A549 (cell line): ENCODE data around the gene CELF1. TPM values are rescaled to one million over a fixed set of nuclear protein-coding genes. Genes with fewer than 3 reads are reported as not detected.

Experiments used
- ATAC-seq, 2 experiments: fragments of 200-7000 bp in 1 of 2; fragments of >200 bp in 1 of 2; cut with Nextera tagmentation in 1 of 2; cut with Tn5 transposase in 1 of 2; 3 replicates each; pipeline versions ENCODE4 v1.8.0 to v1.9.1; 2018 to 2020; ENCODE audit warnings: mild to moderate bottlenecking in 1 of 2, moderate library complexity in 1 of 2
- CTCF ChIA-PET: fragments of 300-600 bp; sonication (Branson Sonifier 250); formaldehyde crosslinking; extraction: SDS; loops from one replicate; lab custom pipeline; 2021; ENCODE audit warnings: antibody characterized with exemption, inconsistent platforms; lab: Yijun Ruan, JAX
- POLR2A ChIA-PET: fragments of 350-600 bp; formaldehyde crosslinking; extraction: SDS; loops from one replicate; lab custom pipeline; 2021; ENCODE audit warnings: antibody characterized with exemption, inconsistent platforms; lab: Yijun Ruan, JAX
- DNase-seq, 2 experiments: peaks; one replicate each; pipeline versions ENCODE4 v3.0.0 to v3.0.0-alpha.2; 2011 to 2016; ENCODE audit warnings: low read depth in 1 of 2, low spot score in 1 of 2
- FAIRE-seq: peaks from 2 replicates; lab custom pipeline; 2011; peaks lifted over from hg19 to GRCh38; lab: Jason Lieb, UNC
- H3K27ac ChIP-seq, 2 experiments: fragments of >200 bp; sonication (Bioruptor Twin); formaldehyde crosslinking; 3 replicates each; pipeline ENCODE4 v1.5.1; 2016 to 2017
- H3K4me1 ChIP-seq: fragments of >200 bp; sonication (Bioruptor Twin); formaldehyde crosslinking; 3 replicates; pipeline ENCODE4 v1.6.1; 2016
- H3K4me2 ChIP-seq: fragments of >200 bp; sonication (Bioruptor Twin); formaldehyde crosslinking; 3 replicates; pipeline ENCODE4 v1.6.1; 2016
- H3K4me3 ChIP-seq: fragments of >200 bp; sonication (Bioruptor Twin); formaldehyde crosslinking; 3 replicates; pipeline ENCODE4 v1.5.1; 2016
- H3K9me3 ChIP-seq: fragments of >200 bp; sonication (Bioruptor Twin); formaldehyde crosslinking; 3 replicates; pipeline ENCODE4 v1.6.1; 2016
- CBX2 ChIP-seq: fragments of 200-600 bp; sonication (generic); IDR thresholded peaks from 2 replicates; pipeline ENCODE4 v1.6.1; 2016; ENCODE audit warnings: low read depth, mild to moderate bottlenecking, borderline replicate concordance
- CBX8 ChIP-seq: fragments of 200-600 bp; sonication (generic); IDR thresholded peaks from 2 replicates; pipeline ENCODE4 v1.6.1; 2016
- EHMT2 ChIP-seq: fragments of 200-600 bp; sonication (generic); IDR thresholded peaks from 2 replicates; pipeline ENCODE4 v1.6.1; 2016; ENCODE audit warnings: antibody characterized with exemption, low read depth, mild to moderate bottlenecking, moderate library complexity
- EP300 ChIP-seq, 2 experiments: fragments of >200 bp; sonication (Bioruptor Twin); formaldehyde crosslinking; IDR thresholded peaks; 2 replicates in 1 of 2; 3 replicates in 1 of 2; pipeline ENCODE4 v1.6.1; 2016 to 2017
- ESRRA ChIP-seq: fragments of 150-350 bp; IDR thresholded peaks from 2 replicates; pipeline ENCODE4 v1.6.1; 2014; ENCODE audit warnings: mild to moderate bottlenecking, low read length, borderline replicate concordance
- FOSL2 ChIP-seq, 2 experiments: fragments of 450-650 bp in 1 of 2; fragments of >200 bp in 1 of 2; sonication (Bioruptor Twin) in 1 of 2; formaldehyde crosslinking; IDR thresholded peaks; 2 replicates each; pipeline versions ENCODE4 v1.5.0 to v1.6.1; 2016 to 2020; ENCODE audit warnings: mild to moderate bottlenecking in 1 of 2, moderate library complexity in 1 of 2
- FOXS1 ChIP-seq: fragments of 250-450 bp; sonication (Bioruptor Pico); IDR thresholded peaks from 2 replicates; pipeline ENCODE4 v1.5.0; 2020; ENCODE audit warnings: mild to moderate bottlenecking, moderate library complexity
- HEYL ChIP-seq: fragments of 250-450 bp; sonication (Bioruptor Pico); IDR thresholded peaks from 2 replicates; pipeline ENCODE4 v1.8.0; 2021; ENCODE audit warnings: mild to moderate bottlenecking, moderate library complexity
- HOXB5 ChIP-seq: fragments of 250-450 bp; sonication (Bioruptor Pico); IDR thresholded peaks from 2 replicates; pipeline ENCODE4 v1.5.0; 2020; ENCODE audit warnings: mild to moderate bottlenecking, moderate library complexity
- JUN ChIP-seq, 2 experiments: fragments of >200 bp; sonication (Bioruptor Twin); formaldehyde crosslinking; IDR thresholded peaks; 2 replicates in 1 of 2; 3 replicates in 1 of 2; pipeline ENCODE4 v1.6.1; 2016 to 2017
- JUNB ChIP-seq: fragments of >200 bp; sonication (Bioruptor Twin); formaldehyde crosslinking; IDR thresholded peaks from 2 replicates; pipeline ENCODE4 v1.6.1; 2016
- NR3C1 ChIP-seq: fragments of >200 bp; sonication (Bioruptor Twin); formaldehyde crosslinking; IDR thresholded peaks from 3 replicates; pipeline ENCODE4 v1.6.1; 2017
- PHF8 ChIP-seq: fragments of 200-600 bp; sonication (generic); IDR thresholded peaks from 2 replicates; pipeline ENCODE4 v1.6.1; 2016; ENCODE audit warnings: low read depth, mild to moderate bottlenecking, antibody characterized with exemption, moderate library complexity, borderline replicate concordance
- POLR2AphosphoS2 ChIP-seq: conservative IDR thresholded peaks from 2 replicates; pipeline ENCODE4 v1.6.1; 2012; ENCODE audit warnings: low read length, improper control_type of control experiment, inconsistent platforms
- RCOR1 ChIP-seq: fragments of 150-350 bp; IDR thresholded peaks from 2 replicates; pipeline ENCODE4 v1.6.1; 2014; ENCODE audit warnings: antibody characterized with exemption, low read length, low read depth
- RNF2 ChIP-seq: fragments of 200-600 bp; sonication (generic); IDR thresholded peaks from 2 replicates; pipeline ENCODE4 v1.6.1; 2016; ENCODE audit warnings: low read depth, mild to moderate bottlenecking, antibody characterized with exemption, moderate library complexity, borderline replicate concordance
- TFCP2L1 ChIP-seq: fragments of 250-450 bp; sonication (Bioruptor Pico); IDR thresholded peaks from 2 replicates; pipeline ENCODE4 v1.5.0; 2021; ENCODE audit warnings: mild to moderate bottlenecking
- WGBS: methylation state at CpG from one replicate; pipeline ENCODE4 v1.1.6; 2017; ENCODE audit errors: missing lambda C conversion rate; 5-methylcytosine and 5-hydroxymethylcytosine counted together
- polyA plus RNA-seq, 4 experiments: library from polyadenylated mRNA; depleted of rRNA in 3 of 4; stranded (reverse); fragments of >200 nt; fragmentation: RNase III in 1 of 4; extraction: RNeasy Plus Mini Kit Qiagen cat#74134 plus additional on column Dnase treatment in 1 of 4; gene quantifications; 2 replicates in 3 of 4; 3 replicates in 1 of 4; pipeline ENCODE4 v1.2.3, GENCODE V29; 2011 to 2017
- TF ChIP-seq, protein P1 (sequence below): fragments of 150-350 bp; IDR thresholded peaks from 2 replicates; pipeline ENCODE4 v1.6.1; 2014; ENCODE audit warnings: low read depth, mild to moderate bottlenecking, low read length
- TF ChIP-seq, protein P2 (sequence below): fragments of >200 bp; sonication (Bioruptor Twin); formaldehyde crosslinking; IDR thresholded peaks from 3 replicates; pipeline ENCODE4 v1.6.1; 2016
- TF ChIP-seq, protein P3 (sequence below): fragments of >200 bp; sonication (Bioruptor Twin); formaldehyde crosslinking; IDR thresholded peaks from 2 replicates; pipeline ENCODE4 v1.6.1; 2016
- TF ChIP-seq, protein P4 (sequence below): fragments of 250-450 bp; sonication (Bioruptor Pico); IDR thresholded peaks from 2 replicates; pipeline ENCODE4 v1.5.0; 2021; ENCODE audit warnings: mild to moderate bottlenecking, moderate library complexity, borderline replicate concordance
- TF ChIP-seq, protein P5 (sequence below): fragments of >200 bp; sonication (Bioruptor Twin); formaldehyde crosslinking; IDR thresholded peaks from 3 replicates; pipeline ENCODE4 v1.5.1; 2016
- TF ChIP-seq, protein P6 (sequence below): IDR thresholded peaks from 2 replicates; pipeline ENCODE4 v1.6.1; 2012

CELF1 gene
- polyA plus RNA-seq, 2 of the 4 experiments (the other 2 are of a cell fraction), result 53.8 to 138 TPM

DNA sequence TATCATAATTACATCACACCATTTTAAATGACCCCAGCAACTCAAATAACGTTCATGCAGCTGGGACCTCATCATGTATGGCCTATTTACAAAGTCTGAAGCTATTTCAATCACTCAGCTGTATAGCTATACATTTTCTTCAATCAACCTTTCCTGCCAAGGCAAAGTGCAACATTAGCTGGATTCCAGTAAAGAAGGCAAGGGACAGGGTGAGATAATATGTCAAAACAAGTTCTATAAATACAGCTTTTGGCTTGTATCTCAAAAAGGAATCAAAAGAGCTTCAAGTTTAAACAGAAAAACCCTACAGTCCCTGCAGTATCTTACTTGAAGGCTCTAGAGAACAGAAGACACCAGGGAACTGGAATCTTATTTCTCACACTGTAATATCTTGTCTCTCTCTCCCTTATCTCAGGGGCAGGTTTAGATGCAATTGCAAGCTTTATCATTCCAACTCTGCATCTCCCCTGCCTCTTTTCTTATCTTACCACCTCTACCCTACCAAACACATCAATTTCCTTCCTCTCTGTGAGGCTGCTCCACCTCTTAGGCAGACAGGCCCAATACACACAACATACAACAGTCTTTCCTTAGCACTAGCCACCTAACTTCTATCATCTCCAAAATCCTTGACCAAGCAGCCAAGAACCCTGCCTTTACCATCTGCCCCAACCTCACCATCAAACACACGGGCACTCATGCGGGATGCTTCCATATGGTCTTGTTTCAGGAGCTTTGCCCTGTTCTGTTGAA is 34.5 kb downstream of the CELF1 start:
- no peak overlapping the region for H3K4me3 ChIP-seq
- 75% methylated on average over 3 of the region's 3 CpGs for WGBS
- TF ChIP-seq, protein P1, sequence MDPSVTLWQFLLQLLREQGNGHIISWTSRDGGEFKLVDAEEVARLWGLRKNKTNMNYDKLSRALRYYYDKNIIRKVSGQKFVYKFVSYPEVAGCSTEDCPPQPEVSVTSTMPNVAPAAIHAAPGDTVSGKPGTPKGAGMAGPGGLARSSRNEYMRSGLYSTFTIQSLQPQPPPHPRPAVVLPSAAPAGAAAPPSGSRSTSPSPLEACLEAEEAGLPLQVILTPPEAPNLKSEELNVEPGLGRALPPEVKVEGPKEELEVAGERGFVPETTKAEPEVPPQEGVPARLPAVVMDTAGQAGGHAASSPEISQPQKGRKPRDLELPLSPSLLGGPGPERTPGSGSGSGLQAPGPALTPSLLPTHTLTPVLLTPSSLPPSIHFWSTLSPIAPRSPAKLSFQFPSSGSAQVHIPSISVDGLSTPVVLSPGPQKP, result no peak
- TF ChIP-seq EP300 (IDR thresholded peaks at IDR 0.05) (no peak), JUNB (no peak), FOSL2 (IDR thresholded peaks at IDR 0.05) (no peak), FOSL2 (CRISPR knock-in tag; IDR thresholded peaks at IDR 0.05) (no peak)
- TF ChIP-seq, protein P2, sequence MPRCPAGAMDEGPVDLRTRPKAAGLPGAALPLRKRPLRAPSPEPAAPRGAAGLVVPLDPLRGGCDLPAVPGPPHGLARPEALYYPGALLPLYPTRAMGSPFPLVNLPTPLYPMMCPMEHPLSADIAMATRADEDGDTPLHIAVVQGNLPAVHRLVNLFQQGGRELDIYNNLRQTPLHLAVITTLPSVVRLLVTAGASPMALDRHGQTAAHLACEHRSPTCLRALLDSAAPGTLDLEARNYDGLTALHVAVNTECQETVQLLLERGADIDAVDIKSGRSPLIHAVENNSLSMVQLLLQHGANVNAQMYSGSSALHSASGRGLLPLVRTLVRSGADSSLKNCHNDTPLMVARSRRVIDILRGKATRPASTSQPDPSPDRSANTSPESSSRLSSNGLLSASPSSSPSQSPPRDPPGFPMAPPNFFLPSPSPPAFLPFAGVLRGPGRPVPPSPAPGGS, result no peak
- TF ChIP-seq, protein P3, sequence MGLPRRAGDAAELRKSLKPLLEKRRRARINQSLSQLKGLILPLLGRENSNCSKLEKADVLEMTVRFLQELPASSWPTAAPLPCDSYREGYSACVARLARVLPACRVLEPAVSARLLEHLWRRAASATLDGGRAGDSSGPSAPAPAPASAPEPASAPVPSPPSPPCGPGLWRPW, result no peak
- TF ChIP-seq, all 56 proteins: peak for 0
- no peaks in the 10 kb centered on the region for H3K9me3 ChIP-seq
- no peak overlapping the region for H3K4me2 ChIP-seq
- ChIA-PET POLR2A (no interaction called here), CTCF (interaction anchor here (0.9 to 1.7 kb wide), 3 partner anchors 29 to 35 kb away, joined by 3 to 4 read pairs (median 3); partner anchors contain the start of gene CELF1)
- no peak overlapping the region for H3K27ac ChIP-seq
- DNase-seq (no peak), ATAC-seq (no peak), FAIRE-seq (no peak)
- peaks cover 57% of the 10 kb centered on the region for H3K4me1 ChIP-seq

DNA sequence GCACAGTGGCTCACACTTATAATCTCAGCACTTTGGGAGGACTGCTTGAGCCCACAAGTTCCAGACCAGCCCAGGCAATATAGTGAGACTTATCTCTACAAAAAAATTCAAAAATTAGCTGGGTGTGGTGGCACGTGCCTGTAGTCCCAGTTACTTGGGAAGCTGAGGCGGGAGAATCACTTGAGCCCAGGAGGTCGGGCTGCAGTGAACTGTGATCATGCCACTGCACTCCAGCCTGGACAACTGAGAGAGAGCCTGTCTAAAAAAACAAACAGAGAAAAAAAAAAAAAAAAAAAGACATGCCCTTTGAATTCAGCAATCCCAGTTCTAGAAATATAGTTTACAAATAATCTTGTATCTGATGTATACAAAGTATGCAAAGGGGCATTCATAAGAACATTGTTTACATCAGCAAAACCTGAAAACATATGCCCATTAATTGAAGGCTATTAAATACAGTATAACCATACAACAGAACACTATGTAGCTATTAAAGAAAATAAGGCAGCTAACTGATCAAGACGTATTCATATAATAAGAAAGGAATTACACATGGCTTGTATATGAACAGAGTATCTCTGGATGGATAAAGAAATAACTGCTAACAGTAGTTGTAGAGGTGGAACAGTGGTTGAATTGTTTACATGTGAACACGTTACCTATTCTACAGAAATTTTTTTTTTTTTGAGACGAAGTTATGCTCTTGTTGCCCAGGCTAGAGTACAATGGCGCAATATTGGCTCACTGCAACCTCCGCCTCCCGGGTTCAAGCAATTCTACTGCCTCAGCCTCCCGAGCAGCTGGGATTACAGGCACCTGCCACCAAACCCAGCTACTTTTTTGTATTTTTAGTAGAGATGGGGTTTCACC is 35.7 kb downstream of the CELF1 start:
- DNase-seq (no peak), FAIRE-seq (no peak)
- peak overlapping the region in 1 of 2 experiments; percentile 79; a peak in 1 of 6 replicates for H3K27ac ChIP-seq
- H3K4me1 ChIP-seq, result peaks cover 60% of the 10 kb centered on the region
- no peaks in the 10 kb centered on the region for H3K9me3 ChIP-seq
- POLR2A ChIA-PET, result no interaction called here
- WGBS, result 86% methylated on average over 10 of the region's 10 CpGs
- H3K4me3 ChIP-seq, result no peak overlapping the region
- TF ChIP-seq, protein P4, sequence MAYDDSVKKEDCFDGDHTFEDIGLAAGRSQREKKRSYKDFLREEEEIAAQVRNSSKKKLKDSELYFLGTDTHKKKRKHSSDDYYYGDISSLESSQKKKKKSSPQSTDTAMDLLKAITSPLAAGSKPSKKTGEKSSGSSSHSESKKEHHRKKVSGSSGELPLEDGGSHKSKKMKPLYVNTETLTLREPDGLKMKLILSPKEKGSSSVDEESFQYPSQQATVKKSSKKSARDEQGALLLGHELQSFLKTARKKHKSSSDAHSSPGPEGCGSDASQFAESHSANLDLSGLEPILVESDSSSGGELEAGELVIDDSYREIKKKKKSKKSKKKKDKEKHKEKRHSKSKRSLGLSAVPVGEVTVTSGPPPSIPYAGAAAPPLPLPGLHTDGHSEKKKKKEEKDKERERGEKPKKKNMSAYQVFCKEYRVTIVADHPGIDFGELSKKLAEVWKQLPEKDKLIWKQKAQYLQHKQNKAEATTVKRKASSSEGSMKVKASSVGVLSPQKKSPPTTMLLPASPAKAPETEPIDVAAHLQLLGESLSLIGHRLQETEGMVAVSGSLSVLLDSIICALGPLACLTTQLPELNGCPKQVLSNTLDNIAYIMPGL (CRISPR knock-in tag), result no peak
- TF ChIP-seq POLR2AphosphoS2 (no peak), JUN (IDR thresholded peaks at IDR 0.05) (no peak), EHMT2 (no peak), HOXB5 (CRISPR knock-in tag) (no peak), CBX8 (no peak), RNF2 (no peak), RCOR1 (no peak), FOXS1 (no peak), NR3C1 (no peak), HEYL (no peak), JUNB (no peak), ESRRA (no peak), FOSL2 (IDR thresholded peaks at IDR 0.05) (no peak), FOSL2 (CRISPR knock-in tag; IDR thresholded peaks at IDR 0.05) (no peak), TFCP2L1 (CRISPR knock-in tag) (no peak), PHF8 (no peak), CBX2 (no peak)
- TF ChIP-seq, protein P5, sequence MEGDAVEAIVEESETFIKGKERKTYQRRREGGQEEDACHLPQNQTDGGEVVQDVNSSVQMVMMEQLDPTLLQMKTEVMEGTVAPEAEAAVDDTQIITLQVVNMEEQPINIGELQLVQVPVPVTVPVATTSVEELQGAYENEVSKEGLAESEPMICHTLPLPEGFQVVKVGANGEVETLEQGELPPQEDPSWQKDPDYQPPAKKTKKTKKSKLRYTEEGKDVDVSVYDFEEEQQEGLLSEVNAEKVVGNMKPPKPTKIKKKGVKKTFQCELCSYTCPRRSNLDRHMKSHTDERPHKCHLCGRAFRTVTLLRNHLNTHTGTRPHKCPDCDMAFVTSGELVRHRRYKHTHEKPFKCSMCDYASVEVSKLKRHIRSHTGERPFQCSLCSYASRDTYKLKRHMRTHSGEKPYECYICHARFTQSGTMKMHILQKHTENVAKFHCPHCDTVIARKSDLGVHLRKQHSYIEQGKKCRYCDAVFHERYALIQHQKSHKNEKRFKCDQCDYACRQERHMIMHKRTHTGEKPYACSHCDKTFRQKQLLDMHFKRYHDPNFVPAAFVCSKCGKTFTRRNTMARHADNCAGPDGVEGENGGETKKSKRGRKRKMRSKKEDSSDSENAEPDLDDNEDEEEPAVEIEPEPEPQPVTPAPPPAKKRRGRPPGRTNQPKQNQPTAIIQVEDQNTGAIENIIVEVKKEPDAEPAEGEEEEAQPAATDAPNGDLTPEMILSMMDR, result no peak
- TF ChIP-seq, protein P6, sequence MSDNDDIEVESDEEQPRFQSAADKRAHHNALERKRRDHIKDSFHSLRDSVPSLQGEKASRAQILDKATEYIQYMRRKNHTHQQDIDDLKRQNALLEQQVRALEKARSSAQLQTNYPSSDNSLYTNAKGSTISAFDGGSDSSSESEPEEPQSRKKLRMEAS, result no peak
- TF ChIP-seq, all 56 proteins: peak for 0
- no peak for ATAC-seq
- no peak overlapping the region for H3K4me2 ChIP-seq
- CTCF ChIA-PET, result interaction anchor here (1.1 to 1.7 kb wide), 3 partner anchors 36 to 188 kb away, joined by 3 to 4 read pairs (median 3); partner anchors contain the start of gene CELF1
